SIG-M5 treated with dmso at 0.1 percent for 504 hours (cell line): ENCODE data around the gene SRC.

ENCODE experiments used
- DNase-seq: peaks from one replicate; lab custom pipeline; 2025; ENCODE audit not compliant: unreplicated experiment; lab: John Stamatoyannopoulos, UW

Gene SRC

DNA sequence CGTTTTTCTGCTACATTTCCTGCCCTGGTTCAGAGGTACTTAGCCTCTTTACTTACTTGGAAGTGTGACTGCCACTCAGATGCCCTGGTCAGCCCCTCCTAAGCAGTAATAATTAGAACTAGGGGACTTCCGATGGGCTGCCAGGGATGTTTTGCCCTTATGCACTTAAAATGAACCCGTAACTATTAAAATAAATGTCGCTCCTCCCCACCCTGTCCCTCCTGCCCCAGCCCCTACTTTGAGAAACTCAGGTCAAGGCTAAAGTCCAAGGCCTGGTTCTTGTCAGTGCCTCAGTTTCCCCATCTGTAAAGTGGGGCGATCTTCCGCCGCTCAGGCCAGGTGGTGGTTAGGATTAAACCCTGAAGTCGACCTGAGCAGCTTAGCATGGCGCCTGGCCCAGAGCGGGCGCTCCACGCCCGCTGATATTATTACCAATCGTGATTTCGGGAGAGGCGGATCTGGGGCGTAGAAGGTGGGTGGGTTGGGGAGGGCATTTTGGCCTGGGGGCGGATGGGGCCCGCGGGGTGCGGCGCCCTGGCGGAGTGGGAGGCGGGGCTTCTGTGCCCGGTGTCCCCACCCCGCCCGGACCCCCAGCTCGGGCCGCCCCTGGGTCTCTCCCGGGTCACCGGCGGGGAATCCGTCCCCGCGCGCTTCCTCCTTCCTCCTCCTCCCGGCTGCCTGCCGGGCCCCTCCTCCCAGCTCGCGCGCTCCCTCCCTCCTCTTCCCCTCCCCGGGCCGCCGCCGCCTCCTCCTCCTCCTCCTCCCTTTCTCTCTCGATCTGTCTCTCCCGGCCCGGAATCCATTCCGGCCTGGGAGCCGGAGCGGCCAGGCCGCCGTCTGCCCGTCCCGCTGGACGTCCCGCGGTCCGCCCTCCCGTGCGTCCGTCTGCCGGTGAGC lies at the start of gene SRC:
TSS of gene SRC (plus strand) at position 802 of the 897 bp plus-strand sequence. CDS start 38,014 bp downstream, outside the sequence.
- no peak for DNase-seq

DNA sequence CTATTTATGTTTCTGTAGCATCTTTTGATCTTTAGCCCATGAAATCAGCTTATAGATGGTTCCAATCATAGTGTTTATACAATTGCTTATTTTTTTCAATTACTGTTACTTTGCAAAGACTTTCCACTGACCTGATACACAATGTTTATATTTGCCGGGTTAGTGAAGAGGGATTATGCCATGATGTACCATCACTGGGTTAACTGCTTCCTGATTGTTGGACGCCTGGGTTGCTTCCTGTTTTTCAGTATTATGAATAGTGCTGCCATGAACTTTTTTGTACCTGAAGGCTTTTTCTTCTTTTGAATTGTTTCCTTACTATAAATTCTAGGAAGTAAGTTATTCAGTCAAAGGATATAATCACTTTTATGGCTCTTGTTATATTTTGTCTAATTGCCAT lies 49.6 kb upstream of the SRC start:
- peak; percentile 45 for DNase-seq

DNA sequence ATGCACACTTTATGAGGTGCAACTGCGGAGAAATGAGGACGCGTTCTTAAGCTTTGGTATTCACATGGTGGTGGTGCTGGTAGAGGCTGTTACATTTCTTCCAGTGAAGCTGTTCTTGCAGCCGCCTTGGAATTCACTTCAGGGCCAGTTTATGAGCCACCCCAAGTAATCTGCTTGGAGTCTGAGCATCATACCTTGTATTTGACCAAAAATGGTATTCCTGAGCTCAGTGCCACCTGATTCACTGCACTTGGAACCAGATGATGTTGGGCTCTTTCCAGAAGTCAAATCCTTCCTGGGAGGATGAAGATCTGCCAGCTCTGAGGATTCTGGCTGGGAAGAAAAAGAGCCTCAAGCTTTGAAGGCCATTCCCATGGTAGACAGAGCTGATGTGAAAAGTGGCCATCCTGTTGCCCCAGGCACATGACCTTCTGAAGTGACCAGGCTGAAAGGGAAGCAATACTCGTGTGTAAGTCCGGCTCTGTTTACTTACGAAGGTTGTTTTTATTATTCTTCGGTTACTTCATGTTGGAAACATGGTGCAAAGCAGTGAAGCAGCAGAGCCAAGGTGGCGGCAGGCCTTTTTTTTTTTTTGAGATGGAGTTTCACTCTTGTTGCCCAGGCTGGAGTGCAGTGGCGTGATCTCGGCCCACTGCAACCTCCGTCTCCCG lies 48.7 kb upstream of the SRC start:
- DNase-seq, result no peak

DNA sequence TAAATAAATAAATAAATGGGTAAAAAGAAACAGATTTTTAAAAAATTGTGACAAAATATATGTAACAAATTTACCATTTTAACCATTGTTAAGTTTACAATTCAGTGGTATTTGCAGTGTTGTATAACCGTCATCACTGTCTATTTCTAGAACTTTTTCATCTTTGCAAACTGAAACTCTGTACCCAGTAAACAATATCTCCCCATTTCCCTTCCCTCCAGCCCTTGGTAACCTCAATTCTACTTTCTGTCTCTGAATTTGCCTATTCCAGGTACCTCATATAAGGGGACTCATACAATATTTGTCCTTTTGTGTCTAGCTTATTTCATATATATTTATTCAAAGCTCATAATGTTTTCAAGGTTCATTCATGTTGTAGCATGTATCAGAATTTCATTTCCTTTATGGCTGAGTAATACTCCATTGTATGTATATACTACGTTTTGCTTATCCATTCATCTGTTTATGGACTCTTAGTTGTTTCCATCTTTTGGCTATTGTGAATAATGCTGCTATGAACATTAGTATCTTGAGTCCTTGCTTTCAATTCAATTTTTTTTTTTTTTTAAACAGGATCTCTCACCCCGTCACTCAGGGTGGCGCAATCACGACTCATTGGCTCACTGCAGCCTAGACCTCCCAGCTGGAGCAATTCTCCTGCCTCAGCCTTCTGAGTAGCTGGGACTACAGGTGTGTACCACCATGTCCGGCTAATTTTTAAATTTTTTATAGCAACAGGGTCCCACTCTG lies 47.6 kb upstream of the SRC start:
- peak; percentile 56 for DNase-seq

DNA sequence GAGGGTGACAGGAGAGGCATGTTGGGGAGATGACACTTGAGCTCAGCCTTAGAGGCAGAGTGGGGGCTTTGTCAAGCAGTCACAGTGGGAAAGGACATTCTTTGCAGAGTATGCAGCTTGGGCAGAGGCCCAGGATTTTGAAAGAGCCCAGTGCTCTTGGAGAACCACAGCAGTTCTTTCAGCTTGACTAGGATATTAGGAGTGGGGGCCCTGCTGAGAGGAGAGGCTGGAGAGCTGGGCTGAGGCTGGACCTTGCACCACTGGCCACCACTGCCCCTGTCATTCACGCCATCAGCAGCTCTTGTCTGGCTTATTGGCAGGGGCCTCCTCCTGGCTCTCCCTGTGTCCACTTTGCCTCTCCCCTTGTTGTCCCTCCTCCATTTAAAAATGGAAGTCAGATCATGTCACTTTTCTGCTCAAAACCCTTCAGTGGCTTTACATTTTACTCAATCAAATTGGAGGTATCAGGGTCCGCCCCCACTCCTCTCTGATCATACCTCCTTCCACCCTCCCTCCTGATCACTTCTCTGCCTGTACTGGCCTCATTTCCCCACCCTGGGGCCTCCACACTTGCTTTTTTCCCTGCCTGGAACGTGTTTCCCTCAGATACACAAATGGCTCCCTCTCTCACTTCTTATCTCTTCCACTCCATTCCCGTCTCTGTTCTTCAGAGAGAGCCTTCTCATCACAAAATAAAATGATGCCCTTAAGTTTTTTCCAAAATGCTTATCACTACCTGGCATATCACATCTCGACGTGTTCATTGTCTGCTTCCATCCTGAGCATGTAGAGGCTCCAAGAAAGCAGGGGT lies 46.0 kb upstream of the SRC start:
- no peak for DNase-seq

DNA sequence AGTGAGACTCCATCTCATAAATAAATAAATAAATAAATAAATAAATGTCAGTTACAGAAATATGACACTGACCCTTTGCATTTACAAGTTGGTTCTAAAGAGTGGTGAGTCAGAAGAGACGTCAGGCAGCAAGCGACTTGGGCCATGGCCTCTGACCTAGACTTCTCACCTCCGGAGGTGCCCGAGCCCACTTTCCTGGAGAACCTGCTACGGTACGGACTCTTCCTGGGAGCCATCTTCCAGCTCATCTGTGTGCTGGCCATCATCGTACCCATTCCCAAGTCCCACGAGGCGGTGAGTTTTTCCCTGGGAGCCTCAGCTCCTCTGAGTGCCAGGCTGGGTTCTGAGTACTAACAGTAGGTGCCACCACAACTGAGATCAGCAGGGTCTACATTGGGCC lies 44.8 kb upstream of the SRC start:
- DNase-seq, result no peak

DNA sequence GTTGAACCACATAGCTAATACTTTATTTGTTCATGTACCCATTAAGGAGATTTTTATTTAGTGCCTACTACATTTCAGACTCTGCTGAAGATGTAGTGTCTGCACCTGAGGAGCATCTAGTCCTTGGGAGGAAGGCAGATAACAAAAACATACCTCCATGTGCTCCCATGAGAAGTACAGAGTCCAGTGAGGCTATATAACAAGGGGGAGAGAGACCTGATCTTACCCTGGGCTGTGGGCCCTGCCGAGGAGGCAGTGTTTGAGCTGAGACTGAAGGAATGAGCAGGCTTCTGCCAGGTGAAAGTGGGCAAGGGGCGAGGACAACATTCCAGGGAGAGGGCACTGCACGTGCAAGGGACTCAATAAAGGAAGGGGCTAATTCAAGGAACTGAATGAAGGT lies 44.4 kb upstream of the SRC start:
- no peak for DNase-seq

DNA sequence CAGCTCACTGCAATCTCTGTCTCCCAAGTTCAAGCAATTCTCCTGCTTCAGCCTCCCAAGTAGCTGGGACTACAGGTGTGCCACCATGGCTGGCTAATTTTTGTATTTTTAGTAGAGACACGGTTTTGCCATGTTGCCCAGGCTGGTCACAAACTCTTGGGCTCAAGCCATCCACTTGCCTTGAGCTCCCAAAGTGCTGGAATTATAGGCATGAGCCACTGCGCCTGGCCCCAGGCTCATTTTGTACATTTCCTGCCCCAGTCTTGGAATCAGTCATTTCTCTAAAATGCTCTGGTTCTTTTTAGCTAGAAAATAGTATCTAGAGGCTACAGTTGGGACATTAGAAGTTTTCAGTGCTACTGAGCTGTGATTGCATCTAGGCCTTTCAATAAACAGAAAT lies 43.0 kb upstream of the SRC start:
- DNase-seq, result no peak

DNA sequence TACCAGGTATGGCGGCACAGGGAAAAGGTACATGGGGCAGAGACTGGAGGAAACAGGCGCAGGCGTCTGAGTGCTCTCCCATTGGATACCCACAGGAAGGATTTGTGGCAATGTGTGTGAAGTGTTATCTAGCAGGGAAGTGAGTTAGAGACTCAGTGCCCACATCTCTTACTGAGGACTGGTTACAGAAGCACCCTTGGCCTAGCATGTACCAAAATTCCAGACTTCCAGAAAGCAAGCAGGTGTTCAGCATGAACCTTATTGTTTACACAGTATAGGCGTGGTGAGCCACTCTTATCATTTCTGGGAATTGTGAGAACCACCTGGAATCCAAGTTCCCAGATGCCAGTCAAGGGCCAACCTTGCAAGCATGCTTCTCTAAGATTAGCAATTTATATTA lies 42.3 kb upstream of the SRC start:
- no peak for DNase-seq

DNA sequence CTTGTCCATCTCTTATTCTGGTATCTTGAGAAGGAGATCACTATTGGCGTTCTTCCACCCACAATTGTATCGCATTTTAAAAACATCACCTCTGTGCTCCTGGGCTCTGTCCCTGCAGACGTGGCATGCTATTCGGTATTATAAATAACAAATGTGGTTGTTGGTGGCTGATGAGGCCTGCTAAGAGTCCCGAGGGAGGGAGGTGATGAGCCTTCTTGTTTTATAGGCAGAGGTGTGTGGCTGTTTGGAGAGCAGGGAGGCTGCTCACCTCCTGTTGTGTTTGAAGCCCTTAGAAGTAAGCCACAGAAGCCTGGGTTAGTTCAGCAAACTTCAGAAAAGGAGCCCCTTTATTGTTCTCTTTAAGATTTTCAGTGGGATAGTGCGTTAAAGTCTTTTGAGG lies 40.9 kb upstream of the SRC start:
- no peak for DNase-seq

DNA sequence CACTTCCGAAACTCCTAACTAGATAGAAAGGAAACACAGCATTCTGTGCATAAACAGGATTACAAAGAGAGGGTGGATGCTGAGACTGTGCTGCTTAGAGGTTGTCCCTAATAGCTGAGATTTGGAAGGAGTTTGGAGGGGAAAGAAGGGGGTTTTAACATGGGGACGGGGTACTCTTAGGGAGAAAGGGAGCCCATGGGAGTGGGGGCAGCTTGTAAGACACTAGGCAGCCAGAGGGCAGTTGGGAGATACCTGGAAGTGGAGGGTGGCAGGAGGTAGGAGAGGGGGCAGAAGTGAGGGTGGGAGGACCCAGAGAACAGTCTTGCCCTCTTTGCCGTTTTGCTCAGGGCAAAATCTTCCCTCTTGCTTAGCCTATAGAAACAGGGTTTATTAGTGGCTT lies 40.1 kb upstream of the SRC start:
- no peak for DNase-seq

DNA sequence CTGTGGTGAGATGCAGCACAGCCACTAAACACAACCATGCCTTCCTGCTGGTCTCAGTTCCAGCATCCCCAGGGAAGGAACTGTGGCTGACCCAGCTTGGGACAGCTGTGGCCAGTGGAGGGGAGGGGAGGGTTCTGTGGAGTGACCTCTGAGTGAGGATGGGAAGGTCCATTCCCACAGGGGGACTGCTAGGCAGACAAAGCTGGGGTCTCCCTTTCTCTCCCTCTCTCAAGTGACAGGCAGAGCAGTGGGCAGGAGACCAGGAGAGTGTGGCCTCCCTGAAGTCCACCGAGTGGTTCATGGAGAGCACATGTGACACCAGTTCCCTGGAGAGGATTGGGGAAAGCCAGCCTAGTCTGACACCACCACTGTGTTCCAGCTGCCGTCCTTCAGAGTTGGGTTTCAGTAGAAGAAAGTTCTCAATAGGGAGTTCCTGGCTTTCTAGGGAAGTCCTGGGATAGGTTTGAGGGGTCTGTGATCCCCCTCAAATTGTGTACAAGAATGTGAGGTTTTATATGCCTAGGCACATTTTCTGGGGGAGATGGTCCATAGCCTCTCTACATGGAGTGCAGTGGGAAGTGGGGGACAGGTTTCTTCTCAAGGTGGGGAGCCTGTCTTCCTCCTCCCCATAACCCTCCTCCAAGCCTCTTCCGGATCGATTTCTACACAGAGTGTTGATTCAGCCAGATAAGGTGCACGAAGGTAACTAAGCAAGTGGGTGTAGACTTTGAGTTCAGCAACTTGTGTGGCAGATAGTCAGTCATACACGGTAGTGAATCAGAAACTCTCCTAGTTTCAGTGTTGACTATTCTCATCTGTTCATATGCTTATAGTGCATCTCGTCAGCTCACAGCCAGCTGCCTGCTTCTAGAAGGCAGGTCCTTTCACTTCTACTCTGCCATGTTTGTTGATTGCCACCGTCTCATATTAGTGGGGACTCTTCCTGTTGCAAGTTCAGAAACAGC lies 37.6 kb upstream of the SRC start:
- no peak for DNase-seq

DNA sequence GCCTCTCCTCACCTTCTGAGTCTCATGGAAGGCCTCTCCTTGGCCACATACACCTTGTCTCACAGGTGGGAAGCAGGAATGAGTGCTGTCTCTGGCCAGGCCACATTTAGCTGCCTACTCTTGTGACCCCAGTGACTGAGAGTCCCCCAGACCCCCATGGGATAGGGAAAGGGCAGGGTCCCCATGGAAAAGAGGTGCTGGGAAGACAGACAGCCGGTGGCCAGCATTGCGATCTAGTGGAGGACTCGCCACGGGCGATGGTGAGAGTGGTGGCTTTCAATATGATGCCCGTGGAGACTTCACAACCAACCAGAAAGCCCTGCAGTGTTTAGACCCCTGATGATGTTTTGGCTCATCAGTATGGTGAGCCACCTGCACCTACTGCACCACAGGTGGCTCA lies 36.6 kb upstream of the SRC start:
- DNase-seq, result no peak

DNA sequence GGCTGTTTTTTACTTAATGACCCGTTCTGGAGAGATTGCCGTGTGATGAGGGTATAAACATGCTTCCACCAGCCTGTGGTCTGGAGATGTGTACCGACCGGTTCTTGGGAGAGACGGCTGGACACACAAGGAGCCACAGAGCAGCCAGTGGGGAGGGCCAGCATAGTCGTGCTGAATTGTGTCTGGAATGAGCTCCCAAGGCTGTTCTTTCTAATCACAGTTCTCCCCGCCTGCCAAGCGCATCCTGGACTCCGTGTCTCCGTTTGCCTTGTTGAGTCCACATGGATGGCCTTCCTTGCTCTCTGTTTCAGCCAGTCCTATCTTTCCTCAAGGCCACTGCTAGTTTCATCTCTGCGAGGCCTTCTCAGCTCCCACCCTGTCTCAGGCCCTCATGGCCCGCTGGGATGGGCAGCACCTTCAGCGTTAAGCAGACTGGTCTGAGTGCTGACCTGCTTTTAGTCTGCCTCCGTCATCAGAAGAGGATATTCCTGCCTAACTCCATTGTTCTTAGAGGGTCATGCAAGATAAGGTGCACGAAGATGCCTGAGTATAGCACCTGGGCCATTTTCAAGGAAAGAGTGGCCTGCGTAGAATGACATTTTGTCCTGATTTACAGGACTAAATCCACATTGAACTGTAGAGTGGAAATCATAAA lies 35.9 kb upstream of the SRC start:
- no peak for DNase-seq

DNA sequence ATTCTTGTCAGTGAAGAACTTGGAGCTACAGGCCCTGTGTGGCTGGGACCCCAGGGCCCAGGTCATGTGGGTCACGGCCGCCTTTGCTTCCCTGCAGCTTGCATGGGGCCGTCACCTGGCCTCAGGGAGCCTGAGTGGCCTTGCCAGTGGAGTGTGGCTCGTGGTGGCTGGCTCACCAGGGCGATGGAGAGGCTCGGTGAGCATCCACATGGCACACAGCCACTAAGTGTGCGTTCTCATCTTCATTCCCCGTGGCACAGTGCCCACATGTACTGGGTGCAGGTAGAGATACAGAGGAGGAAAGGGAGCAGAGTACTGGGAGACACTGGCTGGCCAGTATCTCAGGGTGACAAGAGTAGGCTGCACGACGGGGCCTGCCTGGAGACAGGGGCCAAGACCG lies 35.0 kb upstream of the SRC start:
- DNase-seq, result no peak

DNA sequence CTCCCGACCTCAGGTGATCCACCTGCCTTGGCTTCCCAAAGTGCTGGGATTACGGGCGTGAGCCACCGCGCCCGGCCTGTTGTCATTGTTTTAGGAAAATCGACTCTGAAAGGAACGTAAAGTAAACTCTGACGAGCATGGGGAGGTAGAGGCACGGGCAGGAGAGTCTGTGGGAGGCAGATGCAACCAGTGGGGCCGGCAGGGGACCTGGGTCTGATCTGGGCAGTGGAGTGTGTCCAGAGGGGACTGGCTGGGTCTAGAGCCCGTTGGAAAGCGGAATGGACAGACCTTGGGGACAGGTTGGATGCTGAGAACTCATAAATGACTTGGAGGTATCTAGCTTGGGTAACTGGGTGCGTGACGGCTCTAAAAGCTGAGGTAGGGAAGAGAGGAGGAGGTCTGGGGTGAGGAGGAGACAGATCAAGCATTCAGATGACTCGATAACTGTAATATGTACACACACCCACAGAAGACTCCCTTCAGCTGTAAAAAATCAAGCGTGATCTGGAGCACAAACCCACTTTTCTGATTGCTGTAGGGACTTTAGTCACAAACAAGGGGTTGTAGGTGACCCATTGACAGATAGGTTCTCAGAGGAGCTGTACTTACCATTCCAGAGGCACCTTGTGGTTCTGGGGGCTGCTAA lies 34.1 kb upstream of the SRC start:
- no peak for DNase-seq

DNA sequence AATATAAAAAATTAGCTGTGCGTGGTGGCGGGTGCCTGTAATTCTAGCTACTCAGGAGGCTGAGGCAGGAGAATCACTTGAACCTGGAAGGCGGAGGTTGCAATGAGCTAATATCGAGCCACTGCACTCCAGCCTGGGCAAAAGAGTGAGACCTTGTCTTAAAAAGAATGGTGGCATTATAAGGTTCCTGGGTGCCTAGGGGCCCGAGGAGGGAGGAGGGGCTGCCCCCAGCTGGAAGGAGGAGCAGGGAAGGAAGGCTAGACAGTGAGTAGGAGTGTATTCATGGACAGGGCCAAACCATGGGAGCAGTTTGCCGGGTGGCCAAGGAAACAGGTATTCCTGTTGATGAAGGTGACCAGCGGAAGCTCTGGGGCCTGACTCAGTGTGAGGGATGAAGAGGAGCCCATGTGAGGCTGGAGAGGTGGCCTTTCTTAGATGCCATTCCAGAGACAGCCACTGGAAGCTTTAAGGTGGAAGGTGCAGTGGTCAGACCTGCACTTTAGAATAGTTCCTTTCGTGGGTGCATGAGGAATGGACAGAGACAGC lies 32.3 kb upstream of the SRC start:
- no peak for DNase-seq

DNA sequence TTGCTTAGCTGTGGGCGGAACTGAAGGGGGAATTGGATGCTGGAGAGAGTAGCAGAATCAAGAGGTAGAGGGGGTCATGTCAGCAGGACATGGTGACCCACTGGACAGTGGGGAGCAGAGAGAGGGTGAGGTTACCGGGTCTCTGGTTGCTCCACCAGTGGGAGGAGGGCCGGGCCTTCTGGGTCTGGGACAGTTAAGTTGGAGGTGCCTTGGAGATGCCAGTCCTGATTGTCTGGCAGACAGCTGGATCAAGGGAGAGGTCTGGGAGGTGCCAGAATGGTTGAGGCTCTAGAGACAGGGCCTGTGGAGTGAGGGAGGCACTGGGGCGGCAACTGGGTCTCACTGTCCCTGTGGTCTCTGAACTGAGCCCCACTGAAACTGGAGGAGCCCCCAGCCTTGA lies 31.8 kb upstream of the SRC start:
- no peak for DNase-seq

DNA sequence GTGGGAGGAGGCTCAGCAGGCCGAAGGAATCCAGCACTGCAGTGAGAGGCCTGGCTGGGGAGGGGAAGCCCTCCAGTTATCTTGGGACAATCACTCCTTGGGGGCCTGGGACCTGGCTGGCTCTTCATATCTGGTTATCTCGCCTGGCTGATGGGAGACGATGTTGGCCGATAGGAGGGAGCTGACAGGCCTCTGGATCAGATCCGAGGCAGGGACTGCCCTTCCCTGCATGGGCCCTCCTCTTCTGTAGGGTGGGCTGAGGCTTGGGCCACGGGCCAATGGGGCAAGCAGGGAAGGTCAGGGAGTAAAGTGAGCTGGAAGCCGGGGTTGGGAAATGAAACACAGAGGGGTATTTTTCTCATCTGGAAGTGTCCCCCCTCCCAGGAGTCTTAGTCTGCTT lies 31.3 kb upstream of the SRC start:
- DNase-seq, result no peak
